Activated CD4-positive, alpha-beta T cell treated with anti-CD3 and anti-CD28 coated beads, Interleukin-2, amount 10 ng/mL, durations not matched to agents 7 days and 5 days (primary cell): ENCODE measurements around the gene ZBTB7C. TPM values are rescaled to one million over a fixed set of nuclear protein-coding genes. Genes with fewer than 3 reads are reported as not detected.

ENCODE experiments used
- CTCF ChIA-PET: fragments of 350-600 bp; sonication (Branson Sonifier 250); formaldehyde crosslinking; loops from one replicate; lab custom pipeline; 2021; ENCODE audit warnings: antibody characterized with exemption; lab: Charles Lee
- POLR2A ChIA-PET: fragments of 350-600 bp; sonication (Branson Sonifier 250); formaldehyde crosslinking; loops from one replicate; lab custom pipeline; 2021; ENCODE audit warnings: antibody characterized with exemption; lab: Charles Lee
- DNase-seq: peaks from one replicate; pipeline ENCODE4 v3.0.0-alpha.2; 2020
- H3K27ac Mint-ChIP-seq: one replicate; pipeline ENCODE4 v1.8.0; 2021; ENCODE audit warnings: mild to moderate bottlenecking, moderate library complexity, mixed read lengths
- H3K27me3 Mint-ChIP-seq: one replicate; pipeline ENCODE4 v1.8.0; 2021; ENCODE audit warnings: mixed read lengths
- H3K36me3 Mint-ChIP-seq: one replicate; pipeline ENCODE4 v1.8.0; 2021; ENCODE audit warnings: low read depth, mixed read lengths
- H3K4me1 Mint-ChIP-seq: one replicate; pipeline ENCODE4 v1.8.0; 2021; ENCODE audit warnings: mixed read lengths
- H3K4me3 Mint-ChIP-seq: one replicate; pipeline ENCODE4 v1.8.0; 2021; ENCODE audit warnings: mild to moderate bottlenecking, moderate library complexity, mixed read lengths
- H3K9me3 Mint-ChIP-seq: one replicate; pipeline ENCODE4 v1.8.0; 2021; ENCODE audit warnings: mixed read lengths
- total RNA-seq, 2 experiments: library from RNA; stranded (reverse); gene quantifications; one replicate each; pipeline ENCODE4 v1.2.3, GENCODE V29; 2021

ZBTB7C gene
- total RNA-seq, 2 experiments from 2014 or later: 0.10 to 0.15 TPM

DNA sequence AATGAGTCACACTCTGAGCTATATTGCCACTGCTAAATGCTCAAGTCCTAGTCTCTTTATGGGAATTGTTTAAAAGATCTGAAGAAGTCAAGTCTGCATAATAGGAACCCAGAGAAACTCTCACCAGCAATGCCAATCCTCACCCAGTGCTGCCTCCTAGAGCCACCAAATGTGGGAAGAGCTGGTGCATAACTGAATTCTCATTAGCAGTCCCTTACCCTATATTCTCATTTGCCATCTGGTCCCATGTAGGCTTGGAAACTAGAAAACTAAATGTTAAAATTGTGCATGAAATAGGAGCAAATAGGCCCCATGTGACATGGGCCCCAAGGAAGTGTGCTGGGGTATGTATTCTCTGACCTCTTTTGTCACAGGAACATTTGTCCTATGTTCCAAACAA is 254.4 kb downstream of the ZBTB7C start:
- Mint-ChIP-seq H3K36me3 (no peaks in the 10 kb centered on the region), H3K4me1 (no peaks in the 10 kb centered on the region), H3K27ac (no peak overlapping the region), H3K27me3 (peaks cover 11% of the 10 kb centered on the region), H3K4me3 (no peak overlapping the region), H3K9me3 (no peaks in the 10 kb centered on the region)
- DNase-seq: no peak
- CTCF ChIA-PET: no interaction called here
- POLR2A ChIA-PET: no interaction called here

DNA sequence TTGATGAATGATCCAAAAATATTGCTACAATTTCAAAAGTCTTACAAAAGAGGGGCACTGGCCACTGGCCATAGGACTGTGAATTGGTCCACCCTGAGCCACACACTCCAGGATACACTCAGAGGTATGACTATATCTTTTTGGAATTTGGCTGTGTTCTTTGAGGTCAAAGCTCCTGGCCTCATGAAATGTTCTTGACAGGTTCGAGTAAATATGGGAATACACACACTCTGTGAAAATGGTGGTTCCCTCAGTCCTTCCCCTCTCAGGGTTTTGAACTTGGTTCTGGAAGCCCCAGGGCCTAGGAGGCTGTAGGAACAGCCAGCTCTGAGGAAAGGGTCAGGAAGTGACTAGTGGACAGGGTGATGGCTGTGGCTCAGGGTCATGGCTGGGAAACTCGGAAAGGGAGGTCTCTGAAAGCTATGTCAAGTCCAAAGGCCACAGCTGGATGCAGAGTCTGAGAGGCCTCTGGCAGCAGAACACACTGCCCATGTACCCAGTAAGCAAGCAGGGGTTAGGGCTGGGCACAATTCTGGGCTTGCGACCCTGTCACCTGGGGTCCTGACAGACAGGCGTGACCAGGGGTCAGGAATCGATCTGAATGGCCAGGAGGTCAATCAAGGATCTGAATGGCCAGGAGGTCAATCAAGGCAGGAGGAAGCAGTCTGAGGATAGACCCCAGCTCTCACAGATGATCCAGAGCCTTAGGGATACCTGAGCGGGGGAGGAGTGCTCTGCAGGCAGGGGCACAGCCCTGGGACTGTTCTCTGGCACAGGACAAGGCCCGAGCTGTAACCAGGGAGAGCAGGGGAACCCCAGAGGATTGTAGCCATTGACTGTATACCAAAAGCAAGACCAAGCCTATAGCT is 255.3 kb downstream of the ZBTB7C start:
- peaks cover 11% of the 10 kb centered on the region for H3K27me3 Mint-ChIP-seq
- POLR2A ChIA-PET: no interaction called here
- H3K4me3 Mint-ChIP-seq: no peak overlapping the region
- H3K9me3 Mint-ChIP-seq: no peaks in the 10 kb centered on the region
- H3K27ac Mint-ChIP-seq: no peak overlapping the region
- no peaks in the 10 kb centered on the region for H3K36me3 Mint-ChIP-seq
- H3K4me1 Mint-ChIP-seq: no peaks in the 10 kb centered on the region
- CTCF ChIA-PET: interaction anchor here (1.0 kb wide), 1 partner anchor 9 kb away, joined by 3 read pairs; no protein-coding TSS in a partner anchor
- DNase-seq: no peak

DNA sequence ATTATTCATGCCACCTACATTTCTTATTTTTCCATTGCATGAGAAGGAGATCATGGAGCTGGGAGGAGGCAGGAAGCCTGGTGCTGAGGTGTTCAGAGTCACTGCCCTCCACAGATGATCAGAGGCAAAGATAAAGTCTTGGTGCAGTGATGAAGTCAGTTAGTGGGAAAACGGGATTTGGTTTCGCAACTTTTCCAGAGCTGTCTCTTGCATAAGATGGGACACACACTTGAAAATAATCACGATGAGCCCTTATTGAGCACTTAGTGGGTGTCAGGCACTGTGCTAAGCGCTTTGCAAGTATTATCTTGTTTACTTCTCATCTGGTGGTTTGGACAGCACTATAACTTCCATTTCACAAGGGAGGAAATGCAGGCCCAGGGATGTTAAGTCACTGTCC is 256.6 kb downstream of the ZBTB7C start:
- POLR2A ChIA-PET: no interaction called here
- H3K9me3 Mint-ChIP-seq: no peaks in the 10 kb centered on the region
- no peaks in the 10 kb centered on the region for H3K4me1 Mint-ChIP-seq
- no peak overlapping the region for H3K27ac Mint-ChIP-seq
- H3K27me3 Mint-ChIP-seq: peaks cover 3% of the 10 kb centered on the region
- CTCF ChIA-PET: no interaction called here
- H3K36me3 Mint-ChIP-seq: no peaks in the 10 kb centered on the region
- H3K4me3 Mint-ChIP-seq: no peak overlapping the region
- no peak for DNase-seq

DNA sequence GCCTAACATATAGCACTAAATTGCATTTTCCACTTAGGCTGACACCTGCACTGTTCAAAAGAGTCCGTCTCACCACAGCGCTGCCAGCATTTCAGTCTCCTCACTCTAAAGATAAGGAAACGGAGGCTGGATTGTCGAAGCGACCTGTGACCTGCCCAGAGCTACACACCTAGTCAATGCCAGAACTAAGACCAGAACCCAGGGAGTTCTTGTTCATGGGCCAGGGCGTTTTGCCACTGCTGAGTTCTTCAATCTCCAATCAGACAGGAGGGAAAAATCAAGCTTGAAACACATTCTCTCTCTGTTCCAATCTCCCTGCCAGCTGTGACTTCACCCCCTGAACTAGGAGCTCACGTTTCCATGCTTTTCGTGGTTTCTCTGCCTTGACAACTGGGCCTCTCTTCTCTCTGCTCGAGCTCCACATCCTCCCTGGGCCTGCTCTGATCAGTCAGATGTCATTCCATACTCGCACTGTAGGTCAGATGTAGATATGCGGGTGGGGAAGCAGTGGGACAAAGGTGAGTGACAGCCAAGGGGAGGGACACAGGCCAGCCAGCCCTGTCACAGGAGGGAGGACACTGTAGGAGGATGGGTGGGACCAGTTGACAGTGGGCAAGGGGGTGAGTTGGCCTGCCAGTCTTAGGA is 257.6 kb downstream of the ZBTB7C start:
- no peak overlapping the region for H3K4me3 Mint-ChIP-seq
- H3K27me3 Mint-ChIP-seq: peaks cover 1% of the 10 kb centered on the region
- no peak for DNase-seq
- H3K27ac Mint-ChIP-seq: no peak overlapping the region
- ChIA-PET CTCF (interaction anchor here (1.3 to 1.5 kb wide), 2 partner anchors 12 to 15 kb away, joined by 3 to 6 read pairs; no protein-coding TSS in a partner anchor), POLR2A (no interaction called here)
- no peaks in the 10 kb centered on the region for H3K36me3 Mint-ChIP-seq
- H3K4me1 Mint-ChIP-seq: no peaks in the 10 kb centered on the region
- no peaks in the 10 kb centered on the region for H3K9me3 Mint-ChIP-seq

DNA sequence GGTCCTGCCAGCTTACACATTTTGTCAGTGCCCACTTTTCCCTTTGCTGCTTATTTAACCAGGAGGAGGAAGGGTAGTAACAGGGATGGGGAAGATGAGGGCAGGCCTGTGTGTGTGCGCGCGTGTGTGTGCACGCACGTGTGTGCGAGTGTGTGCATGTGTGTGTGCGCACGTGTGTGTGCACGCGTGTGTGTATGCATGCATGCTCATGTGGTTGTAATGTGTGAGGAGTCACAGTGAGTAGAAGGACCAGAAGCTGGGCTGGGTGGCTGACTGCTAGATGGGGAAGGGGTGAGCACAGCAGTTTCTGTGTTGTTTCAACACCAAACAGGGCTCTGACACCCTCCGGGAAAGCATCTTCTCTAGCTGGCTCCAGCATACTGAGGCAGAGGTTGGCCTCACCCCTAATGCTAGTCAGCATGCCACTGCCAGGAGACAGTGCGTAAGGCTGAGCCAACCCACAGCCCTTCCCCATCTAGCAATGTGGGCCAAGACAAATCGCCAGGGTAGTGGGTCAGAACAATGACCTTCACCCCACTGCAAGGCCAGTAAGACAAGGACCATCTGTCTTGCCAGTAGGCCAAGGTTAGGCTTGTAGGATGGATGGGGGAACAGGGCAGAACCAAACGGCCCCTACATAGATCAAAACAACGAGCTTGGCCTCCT is 260.0 kb downstream of the ZBTB7C start:
- H3K27ac Mint-ChIP-seq: no peak overlapping the region
- POLR2A ChIA-PET: no interaction called here
- CTCF ChIA-PET: interaction anchor here (0.7 kb wide), 1 partner anchor 119 kb away, joined by 4 read pairs; no protein-coding TSS in a partner anchor

DNA sequence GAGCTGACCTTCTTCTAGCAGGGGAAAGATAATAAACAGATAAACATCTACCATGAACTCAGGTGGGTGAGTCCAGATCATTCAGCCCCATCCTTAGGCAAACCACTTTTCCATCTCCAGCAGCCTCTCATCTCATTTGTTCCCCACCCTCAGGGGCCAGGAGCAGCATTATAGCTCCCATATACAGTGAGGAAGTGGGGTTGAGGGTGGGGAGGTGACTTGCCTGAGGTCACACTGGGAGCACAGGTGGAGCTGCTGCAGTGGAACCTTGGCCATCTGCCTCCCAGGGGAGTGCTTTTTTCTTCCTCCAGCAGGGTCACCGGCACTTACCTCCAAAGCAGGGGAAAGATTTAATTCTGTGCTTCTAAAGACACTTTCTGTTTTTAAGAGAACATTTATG is 266.2 kb downstream of the ZBTB7C start:
- Mint-ChIP-seq H3K36me3 (no peaks in the 10 kb centered on the region), H3K9me3 (no peaks in the 10 kb centered on the region), H3K27me3 (peaks cover 25% of the 10 kb centered on the region), H3K4me1 (no peaks in the 10 kb centered on the region), H3K27ac (no peak overlapping the region), H3K4me3 (no peak overlapping the region)
- no peak for DNase-seq
- CTCF ChIA-PET: interaction anchor here (0.8 to 1.5 kb wide), 2 partner anchors 10 to 20 kb away, joined by 3 read pairs; no protein-coding TSS in a partner anchor
- POLR2A ChIA-PET: no interaction called here

More for the DNA sequence above, 260.0 kb downstream of the ZBTB7C start:
- Mint-ChIP-seq H3K4me3 (no peak overlapping the region), H3K27me3 (peaks cover 4% of the 10 kb centered on the region), H3K36me3 (no peaks in the 10 kb centered on the region), H3K4me1 (no peaks in the 10 kb centered on the region), H3K9me3 (no peaks in the 10 kb centered on the region)
- no peak for DNase-seq

DNA sequence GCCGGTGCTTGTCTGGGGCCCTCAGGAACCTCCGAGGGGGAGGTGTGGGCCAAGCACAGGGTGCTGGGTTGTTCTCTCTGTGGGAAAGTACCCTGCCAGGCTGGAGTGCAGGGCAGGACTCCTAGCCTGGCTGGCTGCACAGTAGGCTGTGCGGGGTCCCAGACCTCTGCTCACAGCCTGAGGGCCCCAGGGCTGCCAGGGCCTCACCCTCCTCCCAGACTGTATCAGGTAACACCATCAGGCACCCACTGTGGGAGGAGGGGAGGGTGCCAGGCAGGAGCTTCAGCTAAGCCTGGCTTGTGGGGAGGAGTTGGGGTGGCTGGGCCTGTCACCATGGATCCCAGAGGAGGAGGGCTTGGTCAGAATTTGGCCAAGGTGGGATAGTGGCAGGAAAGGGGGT is 266.8 kb downstream of the ZBTB7C start:
- ChIA-PET CTCF (interaction anchor here (1.5 kb wide), 1 partner anchor 11 kb away, joined by 3 read pairs; no protein-coding TSS in a partner anchor), POLR2A (no interaction called here)
- H3K27ac Mint-ChIP-seq: no peak overlapping the region

DNA sequence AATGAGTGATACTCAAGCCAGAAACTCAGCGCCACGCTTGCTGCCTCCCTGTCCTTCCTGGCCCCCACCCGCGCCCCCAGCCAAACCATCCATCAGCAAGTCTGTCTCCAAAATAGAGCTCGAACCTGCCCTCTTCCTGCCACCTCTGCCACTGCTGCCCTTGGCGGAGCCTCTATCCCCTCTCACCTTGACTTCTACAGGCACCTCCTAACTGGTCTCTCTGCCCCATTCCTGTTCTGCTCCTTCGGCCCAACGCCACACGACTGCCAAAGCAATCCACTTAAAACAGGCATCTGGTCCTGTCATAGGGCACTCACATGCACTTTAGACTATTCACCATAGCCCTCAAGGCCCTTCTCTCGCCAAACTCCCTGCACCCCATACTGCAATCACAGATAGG is 268.5 kb downstream of the ZBTB7C start:
- Mint-ChIP-seq H3K27me3 (peaks cover 41% of the 10 kb centered on the region), H3K4me3 (no peak overlapping the region)
- CTCF ChIA-PET: no interaction called here

More for the DNA sequence above, 266.8 kb downstream of the ZBTB7C start:
- Mint-ChIP-seq H3K27me3 (peaks cover 31% of the 10 kb centered on the region), H3K9me3 (no peaks in the 10 kb centered on the region), H3K36me3 (no peaks in the 10 kb centered on the region), H3K4me3 (no peak overlapping the region), H3K4me1 (peaks cover 3% of the 10 kb centered on the region)
- DNase-seq: no peak

DNA sequence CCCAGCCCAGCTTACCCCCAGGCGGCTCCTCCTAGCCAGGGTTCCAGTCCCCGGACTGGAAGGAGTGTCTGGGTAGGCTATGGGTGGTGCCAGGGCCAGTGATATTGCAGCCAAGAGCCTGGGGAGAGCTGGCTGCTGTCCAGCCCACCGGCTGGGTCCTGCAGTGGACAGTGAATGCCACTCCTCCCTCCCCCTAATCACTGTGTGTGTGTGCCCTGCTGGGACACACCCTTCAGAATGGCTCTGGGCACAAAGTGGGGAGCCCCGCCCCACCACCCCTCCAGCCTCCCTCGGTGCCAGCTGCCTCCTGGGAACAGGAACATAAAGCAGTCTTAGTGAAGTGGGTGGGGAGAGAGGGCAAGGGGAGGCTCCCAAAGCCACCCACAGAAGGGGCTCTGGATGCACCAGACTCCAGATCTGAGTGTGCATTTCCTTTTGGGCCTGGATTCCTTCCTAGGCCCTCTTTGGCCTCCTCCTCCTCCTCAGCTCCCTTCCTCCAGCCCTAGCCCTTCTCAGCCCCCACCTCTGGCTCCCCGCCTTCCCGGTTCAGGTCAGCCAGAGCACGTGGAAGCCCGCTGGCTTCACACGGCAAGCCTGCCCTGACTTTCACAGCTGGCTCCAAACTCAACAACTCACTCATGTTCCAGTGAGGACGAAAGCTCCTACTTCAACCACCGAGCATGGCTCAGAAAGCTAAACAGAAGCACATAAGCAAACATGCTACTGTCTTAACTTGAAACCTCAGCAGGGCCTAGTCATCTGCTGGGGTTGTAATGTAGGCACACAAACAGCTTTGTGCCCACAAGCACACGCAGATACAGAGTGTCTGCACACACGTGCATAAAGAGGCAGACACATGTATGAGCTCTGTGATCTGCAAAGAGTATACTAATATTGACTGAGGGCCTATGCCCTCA is 269.5 kb downstream of the ZBTB7C start:
- Mint-ChIP-seq H3K4me3 (no peak overlapping the region), H3K27me3 (peaks cover 47% of the 10 kb centered on the region)

More for the DNA sequence above, 268.5 kb downstream of the ZBTB7C start:
- POLR2A ChIA-PET: no interaction called here
- DNase-seq: no peak
- no peak overlapping the region for H3K27ac Mint-ChIP-seq
- H3K36me3 Mint-ChIP-seq: no peaks in the 10 kb centered on the region
- no peaks in the 10 kb centered on the region for H3K9me3 Mint-ChIP-seq
- H3K4me1 Mint-ChIP-seq: peaks cover 7% of the 10 kb centered on the region

DNA sequence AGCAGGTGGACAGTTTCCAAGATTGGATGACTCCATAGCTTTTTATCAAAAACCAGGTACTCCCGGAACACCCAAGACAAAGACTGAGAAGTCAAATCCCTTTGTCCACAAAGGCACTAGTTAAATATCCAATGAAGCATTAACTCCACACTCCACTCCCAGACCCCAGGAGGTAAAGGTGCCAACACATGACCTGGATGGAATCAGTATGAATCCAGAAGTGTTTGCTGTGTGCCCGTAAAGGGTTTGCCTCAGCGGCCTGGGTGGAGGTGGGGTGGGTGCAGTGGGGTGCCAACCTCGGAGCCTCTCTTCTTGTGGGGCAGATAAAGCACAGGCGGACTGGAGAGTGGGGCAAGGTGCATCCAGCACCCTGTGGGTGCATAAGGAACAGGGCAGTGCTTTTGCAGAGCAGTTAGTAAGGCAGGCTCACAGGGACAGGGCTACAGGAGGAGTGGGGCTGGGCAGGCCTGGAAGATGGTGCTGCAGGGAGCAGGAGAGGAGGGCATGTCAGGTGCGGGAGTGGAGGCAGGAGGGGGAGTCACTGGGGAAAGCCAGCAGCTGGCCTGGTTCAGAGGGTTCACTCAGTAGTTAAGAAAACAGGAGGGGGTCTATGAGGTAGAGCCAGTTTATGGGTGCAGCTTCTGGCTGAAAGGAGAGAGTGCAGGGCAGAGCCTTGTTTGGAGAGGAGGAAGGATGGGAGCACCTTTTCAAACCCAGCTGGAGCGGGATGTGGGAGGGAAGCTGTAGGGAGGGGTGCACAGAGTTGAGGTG is 270.3 kb downstream of the ZBTB7C start:
- no peaks in the 10 kb centered on the region for H3K36me3 Mint-ChIP-seq
- no peak overlapping the region for H3K4me3 Mint-ChIP-seq
- ChIA-PET POLR2A (no interaction called here), CTCF (no interaction called here)
- H3K9me3 Mint-ChIP-seq: no peaks in the 10 kb centered on the region
- H3K4me1 Mint-ChIP-seq: peaks cover 12% of the 10 kb centered on the region
- peaks cover 56% of the 10 kb centered on the region for H3K27me3 Mint-ChIP-seq
- H3K27ac Mint-ChIP-seq: no peak overlapping the region
- no peak for DNase-seq

More for the DNA sequence above, 269.5 kb downstream of the ZBTB7C start:
- Mint-ChIP-seq H3K27ac (no peak overlapping the region), H3K4me1 (peaks cover 9% of the 10 kb centered on the region), H3K36me3 (no peaks in the 10 kb centered on the region), H3K9me3 (no peaks in the 10 kb centered on the region)
- ChIA-PET POLR2A (no interaction called here), CTCF (no interaction called here)
- no peak for DNase-seq

DNA sequence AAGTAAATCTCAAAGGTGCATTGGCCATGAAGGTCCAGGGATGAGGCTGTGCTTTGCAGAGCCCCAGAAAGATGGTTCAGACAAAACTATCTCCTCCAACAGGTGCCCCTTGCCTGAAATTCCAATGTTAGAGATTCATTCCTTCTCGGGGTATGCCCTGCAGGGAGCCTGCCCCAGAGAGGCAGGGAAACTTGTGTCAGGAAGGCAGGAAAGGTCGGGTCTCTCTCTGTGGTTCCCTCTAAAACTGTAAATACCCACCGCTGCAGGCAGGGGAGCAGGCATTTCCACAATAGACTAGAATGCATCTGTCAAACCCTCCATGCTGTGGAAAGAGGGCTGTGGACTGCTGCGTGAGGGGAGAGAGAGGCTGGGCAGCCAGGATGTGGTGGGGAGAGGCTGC is 271.0 kb downstream of the ZBTB7C start:
- H3K27ac Mint-ChIP-seq: no peak overlapping the region
- H3K9me3 Mint-ChIP-seq: no peaks in the 10 kb centered on the region
- peaks cover 62% of the 10 kb centered on the region for H3K27me3 Mint-ChIP-seq
- H3K4me1 Mint-ChIP-seq: peaks cover 12% of the 10 kb centered on the region
- H3K36me3 Mint-ChIP-seq: no peaks in the 10 kb centered on the region
- ChIA-PET POLR2A (no interaction called here), CTCF (no interaction called here)
- no peak for DNase-seq
- H3K4me3 Mint-ChIP-seq: no peak overlapping the region
